CD4-positive, alpha-beta memory T cell (primary cell): Measurements from ENCODE around the gene EPHA7. TPM values are rescaled to one million over a fixed set of nuclear protein-coding genes. Genes with fewer than 3 reads are reported as not detected.

ENCODE experiments used
- CTCF ChIA-PET: fragments of 350-600 bp; sonication (Branson Sonifier 250); formaldehyde crosslinking; loops from one replicate; lab custom pipeline; 2021; ENCODE audit warnings: inconsistent platforms; ENCODE audit not compliant: partially characterized antibody; lab: Charles Lee
- POLR2A ChIA-PET: fragments of 350-600 bp; sonication (Branson Sonifier 250); formaldehyde crosslinking; loops from one replicate; lab custom pipeline; 2021; ENCODE audit not compliant: partially characterized antibody; lab: Charles Lee
- DNase-seq, 5 donors: peaks; one replicate each; pipeline versions ENCODE4 v3.0.0 to v3.0.0-alpha.2; 2020 to 2022; ENCODE audit warnings: mixed read lengths in 1 of 5
- H3K27ac ChIP-seq: one replicate; pipeline ENCODE4 v1.7.0; 2013; ENCODE audit warnings: low read depth, low read length
- H3K27me3 ChIP-seq: 2 replicates; pipeline ENCODE4 v1.7.0; 2013; ENCODE audit warnings: mild to moderate bottlenecking, low read length, moderate library complexity; ENCODE audit not compliant: insufficient read depth
- H3K36me3 ChIP-seq: 2 replicates; pipeline ENCODE4 v1.7.0; 2013; ENCODE audit warnings: mild to moderate bottlenecking, low read length, moderate library complexity; ENCODE audit not compliant: insufficient read depth
- H3K4me1 ChIP-seq: 2 replicates; pipeline ENCODE4 v1.7.0; 2013; ENCODE audit warnings: mild to moderate bottlenecking, low read length, moderate library complexity; ENCODE audit not compliant: insufficient read depth
- H3K4me3 ChIP-seq, 2 donors: one replicate each; pipeline ENCODE4 v1.7.0; 2013; ENCODE audit warnings: low read length in 2 of 2, mild to moderate bottlenecking in 1 of 2
- H3K9me3 ChIP-seq, 2 donors: one replicate each; pipeline ENCODE4 v1.7.0; 2013; ENCODE audit warnings: low read length in 2 of 2, control low read depth in 1 of 2; ENCODE audit not compliant: control insufficient read depth in 1 of 2
- H3K27ac Mint-ChIP-seq, 7 donors: one replicate each; pipeline ENCODE4 v1.8.0; 2020 to 2021; ENCODE audit warnings: mixed read lengths in 7 of 7, mild to moderate bottlenecking in 6 of 7, inconsistent platforms in 3 of 7, moderate library complexity in 3 of 7
- H3K27me3 Mint-ChIP-seq, 2 donors: one replicate each; pipeline ENCODE4 v1.8.0; 2020 to 2021; ENCODE audit warnings: mixed read lengths in 2 of 2
- H3K36me3 Mint-ChIP-seq, 2 donors: one replicate each; pipeline ENCODE4 v1.8.0; 2020 to 2021; ENCODE audit warnings: mixed read lengths in 2 of 2, inconsistent platforms in 1 of 2, mild to moderate bottlenecking in 1 of 2
- H3K4me1 Mint-ChIP-seq, 4 donors: one replicate each; pipeline ENCODE4 v1.8.0; 2020 to 2021; ENCODE audit warnings: mixed read lengths in 4 of 4, mild to moderate bottlenecking in 1 of 4
- H3K4me3 Mint-ChIP-seq, 8 donors: one replicate each; pipeline ENCODE4 v1.8.0; 2020 to 2021; ENCODE audit warnings: mixed read lengths in 8 of 8, mild to moderate bottlenecking in 7 of 8, moderate library complexity in 6 of 8, inconsistent platforms in 3 of 8
- H3K9me3 Mint-ChIP-seq, 8 donors: one replicate each; pipeline ENCODE4 v1.8.0; 2020 to 2021; ENCODE audit warnings: mixed read lengths in 8 of 8, mild to moderate bottlenecking in 5 of 8, inconsistent platforms in 3 of 8, moderate library complexity in 1 of 8
- intact Hi-C: fragments of 100-400 bp; cut with micrococcal nuclease; formaldehyde crosslinking; loops from one replicate; pipeline ENCODE4 v1.15.1; 2023
- polyA plus RNA-seq, 2 donors: library from polyadenylated mRNA; unstranded; fragments of 300-500 nt; fragmentation: Illumina TruSeq; gene quantifications; one replicate each; pipeline ENCODE4 v1.2.3, GENCODE V29; 2021
- total RNA-seq, 2 experiments: library from RNA; stranded (reverse); gene quantifications; one replicate each; pipeline ENCODE4 v1.2.3, GENCODE V29; 2021

Gene EPHA7
- total and polyA plus RNA-seq, 4 experiments from 2014 or later: not detected

- no peaks in the 10 kb centered on the region for H3K9me3 ChIP-seq
- Mint-ChIP-seq H3K4me3 (no peak overlapping the region), H3K9me3 (peaks cover 0 to 13% (median 4%) of the 10 kb centered on the region in 8 donors), H3K36me3 (no peaks in the 10 kb centered on the region), H3K27ac (no peak overlapping the region), H3K4me1 (peaks cover 0 to 10% (median 3%) of the 10 kb centered on the region in 4 donors), H3K27me3 (peaks cover 15 to 16% of the 10 kb centered on the region in 2 donors)
- ChIA-PET CTCF (no interaction called here), POLR2A (no interaction called here)
- no peaks in the 10 kb centered on the region for H3K27me3 ChIP-seq
- no peaks in the 10 kb centered on the region for H3K4me1 ChIP-seq
- H3K36me3 ChIP-seq: no peaks in the 10 kb centered on the region
- H3K27ac ChIP-seq: no peak overlapping the region
- DNase-seq: no peak
- intact Hi-C loops: no loop called here
- no peak overlapping the region for H3K4me3 ChIP-seq
Observed at GRCh38 chr6:93424303-93425064, 5.1 kb upstream of the EPHA7 start.

GRCh38 chr6:93423542-93423941 lies 4.2 kb upstream of the EPHA7 start:
- peaks cover 0 to 16% (median 7%) of the 10 kb centered on the region in 4 donors for H3K4me1 Mint-ChIP-seq
- H3K4me1 ChIP-seq: peaks cover 3% of the 10 kb centered on the region
- no peak overlapping the region for H3K27ac Mint-ChIP-seq
- H3K36me3 Mint-ChIP-seq: no peaks in the 10 kb centered on the region
- peaks cover 0 to 10% (median 4%) of the 10 kb centered on the region in 8 donors for H3K9me3 Mint-ChIP-seq
- H3K27me3 Mint-ChIP-seq: peaks cover 19 to 20% of the 10 kb centered on the region in 2 donors
- no peak overlapping the region for H3K4me3 ChIP-seq
- no peak for DNase-seq
- H3K36me3 ChIP-seq: no peaks in the 10 kb centered on the region
- no peak overlapping the region for H3K4me3 Mint-ChIP-seq
- H3K9me3 ChIP-seq: no peaks in the 10 kb centered on the region
- ChIA-PET CTCF (no interaction called here), POLR2A (no interaction called here)
- intact Hi-C loops: no loop called here
- H3K27ac ChIP-seq: no peak overlapping the region
- no peaks in the 10 kb centered on the region for H3K27me3 ChIP-seq

- CTCF ChIA-PET: no interaction called here
- H3K9me3 Mint-ChIP-seq: peaks cover 0 to 12% (median 7%) of the 10 kb centered on the region in 8 donors
- H3K36me3 ChIP-seq: no peaks in the 10 kb centered on the region
- intact Hi-C loops: no loop called here
- H3K4me1 Mint-ChIP-seq: peaks cover 6 to 32% (median 17%) of the 10 kb centered on the region in 4 donors
- DNase-seq: no peak
- H3K4me1 ChIP-seq: peaks cover 3% of the 10 kb centered on the region
- no peaks in the 10 kb centered on the region for H3K9me3 ChIP-seq
- H3K27ac ChIP-seq: no peak overlapping the region
- H3K27me3 ChIP-seq: no peaks in the 10 kb centered on the region
- H3K4me3 ChIP-seq: no peak overlapping the region
- H3K27me3 Mint-ChIP-seq: peaks cover 32 to 36% of the 10 kb centered on the region in 2 donors
- POLR2A ChIA-PET: no interaction called here
- H3K27ac Mint-ChIP-seq: no peak overlapping the region
- peak overlapping the region; percentile 4 to 88 (median 70) for H3K4me3 Mint-ChIP-seq
- no peaks in the 10 kb centered on the region for H3K36me3 Mint-ChIP-seq
Observed at GRCh38 chr6:93420163-93420795, 920 bp upstream of the EPHA7 start.

- H3K9me3 Mint-ChIP-seq: peaks cover 0 to 11% (median 5%) of the 10 kb centered on the region in 8 donors
- no peaks in the 10 kb centered on the region for H3K36me3 ChIP-seq
- H3K4me1 Mint-ChIP-seq: peaks cover 6 to 32% (median 17%) of the 10 kb centered on the region in 4 donors
- H3K27me3 Mint-ChIP-seq: peaks cover 32 to 38% of the 10 kb centered on the region in 2 donors
- H3K4me3 Mint-ChIP-seq: peak overlapping the region; percentile 75 to 91 (median 81)
- intact Hi-C loops: no loop called here
- no peaks in the 10 kb centered on the region for H3K27me3 ChIP-seq
- peaks cover 3% of the 10 kb centered on the region for H3K4me1 ChIP-seq
- CTCF ChIA-PET: no interaction called here
- no peaks in the 10 kb centered on the region for H3K9me3 ChIP-seq
- no peak for DNase-seq
- H3K27ac ChIP-seq: no peak overlapping the region
- H3K27ac Mint-ChIP-seq: no peak overlapping the region
- H3K4me3 ChIP-seq: peak overlapping the region in 1 of 2 donors; percentile 27
- H3K36me3 Mint-ChIP-seq: no peaks in the 10 kb centered on the region
- POLR2A ChIA-PET: no interaction called here
Observed at GRCh38 chr6:93418408-93419303, 703 bp downstream of the EPHA7 start.

- CTCF ChIA-PET: no interaction called here
- DNase-seq: no peak
- peaks cover 0 to 11% (median 5%) of the 10 kb centered on the region in 8 donors for H3K9me3 Mint-ChIP-seq
- no peak overlapping the region for H3K27ac ChIP-seq
- H3K4me1 ChIP-seq: peaks cover 3% of the 10 kb centered on the region
- peak overlapping the region; percentile 26 to 69 (median 65) for H3K4me3 Mint-ChIP-seq
- no peaks in the 10 kb centered on the region for H3K36me3 Mint-ChIP-seq
- H3K4me3 ChIP-seq: no peak overlapping the region
- no peaks in the 10 kb centered on the region for H3K36me3 ChIP-seq
- H3K27me3 Mint-ChIP-seq: peaks cover 32 to 38% of the 10 kb centered on the region in 2 donors
- POLR2A ChIA-PET: no interaction called here
- intact Hi-C loops: no loop called here
- no peaks in the 10 kb centered on the region for H3K9me3 ChIP-seq
- no peaks in the 10 kb centered on the region for H3K27me3 ChIP-seq
- H3K4me1 Mint-ChIP-seq: peaks cover 6 to 32% (median 17%) of the 10 kb centered on the region in 4 donors
- no peak overlapping the region for H3K27ac Mint-ChIP-seq
Observed at GRCh38 chr6:93418033-93418407, 1.3 kb downstream of the EPHA7 start.

GRCh38 chr6:93417421-93418013 lies 1.8 kb downstream of the EPHA7 start:
- Mint-ChIP-seq H3K4me1 (peaks cover 6 to 32% (median 17%) of the 10 kb centered on the region in 4 donors), H3K9me3 (peaks cover 0 to 11% (median 5%) of the 10 kb centered on the region in 8 donors), H3K36me3 (no peaks in the 10 kb centered on the region), H3K27me3 (peaks cover 32 to 38% of the 10 kb centered on the region in 2 donors), H3K4me3 (peak overlapping the region in 7 of 8 donors; percentile 59 to 69 (median 68)), H3K27ac (no peak overlapping the region)
- no peak overlapping the region for H3K27ac ChIP-seq
- H3K9me3 ChIP-seq: no peaks in the 10 kb centered on the region
- H3K4me1 ChIP-seq: peaks cover 3% of the 10 kb centered on the region
- intact Hi-C loops: no loop called here
- no peak for DNase-seq
- H3K27me3 ChIP-seq: no peaks in the 10 kb centered on the region
- POLR2A ChIA-PET: no interaction called here
- no peak overlapping the region for H3K4me3 ChIP-seq
- CTCF ChIA-PET: no interaction called here
- no peaks in the 10 kb centered on the region for H3K36me3 ChIP-seq
